Epithelial cell of esophagus (primary cell): ENCODE results near the gene FAM76B.

Experiments
- DNase-seq: peaks from one replicate; pipeline ENCODE4 v3.0.0; 2010; ENCODE audit warnings: low read depth
- H3K4me3 ChIP-seq: 2 replicates; pipeline ENCODE4 v1.5.1; 2011; ENCODE audit warnings: mild to moderate bottlenecking, low read length, control low read depth
- CTCF ChIP-seq: IDR thresholded peaks from 2 replicates; pipeline ENCODE4 v1.5.1; 2011; ENCODE audit warnings: low read depth, mild to moderate bottlenecking, low read length, control low read depth, inconsistent platforms; ENCODE audit not compliant: insufficient read depth; ENCODE audit errors: missing control alignments

Gene FAM76B

GRCh38 chr11:95762534-95762933, 27.0 kb downstream of the FAM76B start:
- DNase-seq, result no peak
- no peak for TF ChIP-seq CTCF

GRCh38 chr11:95760941-95761340, 28.6 kb downstream of the FAM76B start:
- no peak for DNase-seq
- no peak overlapping the region for H3K4me3 ChIP-seq
- no peak for TF ChIP-seq CTCF

More at GRCh38 chr11:95762534-95762933, 27.0 kb downstream of the FAM76B start:
- H3K4me3 ChIP-seq, result no peak overlapping the region

- no peak overlapping the region for H3K4me3 ChIP-seq
- no peak for DNase-seq
- TF ChIP-seq CTCF, result no peak
Observed at GRCh38 chr11:95751515-95751914, 38.1 kb downstream of the FAM76B start.

GRCh38 chr11:95750101-95750500, 39.5 kb downstream of the FAM76B start:
- no peak overlapping the region for H3K4me3 ChIP-seq
- DNase-seq, result no peak
- TF ChIP-seq CTCF, result no peak

GRCh38 chr11:95739108-95739938, 50.3 kb downstream of the FAM76B start:
- no peak for DNase-seq
- no peak for TF ChIP-seq CTCF
- H3K4me3 ChIP-seq, result no peak overlapping the region

- no peak for TF ChIP-seq CTCF
- H3K4me3 ChIP-seq, result no peak overlapping the region
- DNase-seq, result no peak
Observed at GRCh38 chr11:95736809-95737208, 52.8 kb downstream of the FAM76B start.

GRCh38 chr11:95736355-95736754, 53.2 kb downstream of the FAM76B start:
- DNase-seq, result no peak
- H3K4me3 ChIP-seq, result no peak overlapping the region
- no peak for TF ChIP-seq CTCF
